ENCODE data around the gene SPIRE1.

Gene SPIRE1

DNA sequence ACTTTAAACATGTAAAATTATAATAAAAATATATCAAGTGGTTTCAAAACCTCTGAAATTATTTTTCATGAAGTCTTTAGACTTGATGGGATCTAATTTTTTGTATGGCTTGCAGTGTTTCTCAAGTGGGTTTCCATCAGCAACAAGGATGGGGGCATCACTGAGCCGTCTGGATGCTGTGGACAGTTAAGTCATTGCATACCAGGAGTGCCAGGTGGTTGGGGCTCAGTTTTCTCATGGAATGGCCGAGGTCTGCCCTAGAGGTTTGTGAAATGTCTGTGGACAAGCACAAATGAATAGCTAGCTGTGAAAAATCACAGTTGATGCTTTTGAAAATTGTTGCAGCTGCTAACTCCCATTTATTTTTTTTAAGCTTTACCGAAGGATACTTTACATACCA lies 248.4 kb downstream of the SPIRE1 start:
- no peak for DNase-seq

DNA sequence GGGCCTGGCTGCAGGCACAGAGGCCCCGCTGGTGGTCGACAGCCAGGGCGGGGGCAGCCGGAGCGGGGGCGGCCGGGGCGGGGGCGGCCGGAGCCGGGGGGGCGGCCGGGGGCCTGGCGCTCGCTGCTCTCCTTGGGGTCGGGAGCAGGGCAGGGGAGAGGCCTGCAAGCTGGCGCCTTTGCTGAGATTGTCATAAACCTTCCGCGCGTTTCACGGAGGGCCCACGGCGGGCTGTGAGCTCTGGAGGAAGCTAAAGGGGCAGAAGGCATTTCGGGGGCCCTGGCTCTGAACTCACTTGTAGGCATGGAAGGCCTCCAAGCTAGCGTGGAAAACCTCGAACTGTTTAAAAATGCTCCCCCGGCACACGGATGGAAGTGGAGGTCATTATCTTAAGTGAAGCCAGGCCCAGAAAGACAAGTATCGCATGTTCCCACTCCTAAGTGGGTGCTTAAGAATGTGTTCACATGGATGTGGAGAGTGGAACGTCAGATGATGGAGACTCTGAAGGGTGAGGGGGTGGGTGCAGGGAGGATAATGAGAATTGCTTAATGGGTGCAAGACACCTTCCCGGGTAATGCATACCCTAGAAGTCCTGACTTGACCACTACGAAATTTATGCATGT lies 249.5 kb downstream of the SPIRE1 start:
- DNase-seq = no peak

DNA sequence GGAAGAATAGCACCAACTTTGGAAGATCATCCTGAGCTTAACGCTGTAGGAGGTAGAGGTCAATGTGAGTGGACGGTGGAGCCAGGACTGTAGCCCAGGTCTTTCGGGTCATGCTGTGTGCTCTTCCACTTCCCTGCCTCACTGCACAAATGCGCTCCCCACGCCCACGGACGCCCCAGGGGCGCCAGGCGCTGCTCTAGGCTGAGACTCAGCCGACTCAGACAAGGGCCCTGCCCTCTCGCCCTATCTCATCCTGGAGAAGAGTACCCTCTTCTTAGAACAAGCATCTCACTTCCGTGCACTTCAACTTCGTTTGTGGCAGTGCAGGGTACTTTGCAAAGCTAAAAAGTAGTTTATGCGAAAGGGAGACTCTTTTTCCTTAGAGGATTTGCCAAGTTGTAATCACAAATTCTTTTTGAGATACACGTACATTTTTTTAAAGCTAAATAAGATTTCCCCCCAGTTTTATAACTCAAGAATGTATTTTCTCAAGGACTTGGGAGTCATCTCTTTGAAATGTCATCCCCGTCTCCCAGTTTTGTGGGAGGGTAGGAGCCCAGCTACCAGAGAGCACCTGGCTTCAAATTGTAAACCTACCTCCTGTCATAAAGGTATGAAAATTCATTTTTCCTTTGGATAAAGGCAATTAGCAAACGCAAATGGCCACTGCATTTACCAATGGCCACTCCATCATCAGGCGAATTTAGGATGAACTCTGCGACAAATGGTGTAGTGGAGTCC lies 251.4 kb downstream of the SPIRE1 start:
- no peak for DNase-seq

DNA sequence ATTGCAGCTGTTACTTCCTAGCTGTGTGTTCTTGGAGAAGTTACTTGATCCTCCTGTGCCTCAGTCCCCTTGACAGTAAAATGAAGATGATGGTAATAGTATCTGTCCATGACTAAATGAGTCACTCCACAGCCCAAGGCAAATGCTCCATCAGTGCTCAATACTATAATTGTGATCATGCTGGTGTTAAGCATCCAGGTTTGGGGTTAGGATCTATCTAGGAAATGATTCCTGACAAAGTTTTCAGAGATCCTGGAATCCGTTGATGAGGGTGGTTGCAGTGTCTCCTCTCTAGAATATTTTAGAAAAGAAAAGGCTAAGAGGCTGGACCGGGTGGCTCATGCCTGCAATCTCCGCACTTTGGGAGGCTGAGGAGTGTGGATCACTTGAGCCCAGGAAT lies 252.8 kb downstream of the SPIRE1 start:
- DNase-seq = no peak

DNA sequence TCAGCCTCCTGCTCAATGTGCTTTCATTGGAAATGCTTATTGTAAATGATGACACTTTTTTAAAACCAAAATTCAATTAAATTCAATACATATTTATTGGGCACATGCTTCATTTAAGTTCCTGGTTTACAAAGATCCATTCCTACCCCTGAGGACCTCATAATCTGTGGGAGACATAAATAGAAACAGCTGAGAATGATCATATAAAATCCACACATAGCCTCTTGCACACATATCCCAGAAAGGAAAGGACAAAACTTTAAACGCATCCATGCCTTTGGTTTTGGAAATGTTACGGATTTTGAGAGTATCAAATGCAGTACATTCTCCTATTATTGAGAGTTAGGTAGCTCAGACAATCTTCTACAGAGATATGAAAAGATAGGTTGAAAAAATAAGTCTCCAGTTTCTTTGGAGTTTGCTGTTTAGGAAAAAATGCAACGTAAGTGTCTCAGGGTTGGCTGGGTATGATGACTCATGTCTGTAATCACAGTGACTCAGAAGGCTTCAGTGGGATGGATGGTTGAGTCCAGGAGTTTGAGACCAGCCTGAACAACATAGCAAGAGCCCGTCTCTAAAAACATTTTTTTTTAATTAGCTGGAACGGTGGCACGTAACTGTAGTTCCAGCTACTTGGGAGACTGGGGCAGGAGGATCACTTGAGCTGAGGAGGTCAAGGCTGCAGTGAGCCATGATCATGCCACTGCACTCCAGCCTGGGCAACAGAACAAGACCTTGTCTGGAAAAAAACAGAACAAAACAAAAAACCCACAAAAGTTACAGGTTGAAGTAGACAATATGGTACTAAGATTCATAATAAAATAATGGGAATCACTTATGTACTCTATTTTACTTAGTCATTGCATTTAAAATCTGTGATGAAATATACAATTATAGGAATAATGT lies 254.1 kb downstream of the SPIRE1 start:
- DNase-seq = peak; percentile 16

DNA sequence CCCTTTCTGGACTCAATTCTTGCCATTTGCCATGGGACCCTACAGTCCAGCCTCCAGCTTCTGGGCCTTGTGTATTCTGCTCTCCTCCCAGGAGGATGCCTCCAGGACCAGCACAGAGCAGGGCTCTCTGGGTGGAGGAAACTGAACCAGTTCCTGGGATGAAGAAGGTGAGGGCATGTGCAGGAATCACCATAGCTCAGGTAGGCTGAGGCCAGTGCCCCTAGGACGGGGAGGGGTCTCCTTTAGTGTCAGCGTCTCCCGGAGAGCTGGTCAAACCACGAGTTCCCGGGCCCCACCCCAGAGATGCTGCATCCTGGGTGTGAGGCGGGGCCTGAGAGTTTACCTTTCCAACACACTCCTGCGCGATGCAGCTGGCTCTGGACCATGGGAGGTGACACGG lies 256.0 kb downstream of the SPIRE1 start:
- DNase-seq = no peak

DNA sequence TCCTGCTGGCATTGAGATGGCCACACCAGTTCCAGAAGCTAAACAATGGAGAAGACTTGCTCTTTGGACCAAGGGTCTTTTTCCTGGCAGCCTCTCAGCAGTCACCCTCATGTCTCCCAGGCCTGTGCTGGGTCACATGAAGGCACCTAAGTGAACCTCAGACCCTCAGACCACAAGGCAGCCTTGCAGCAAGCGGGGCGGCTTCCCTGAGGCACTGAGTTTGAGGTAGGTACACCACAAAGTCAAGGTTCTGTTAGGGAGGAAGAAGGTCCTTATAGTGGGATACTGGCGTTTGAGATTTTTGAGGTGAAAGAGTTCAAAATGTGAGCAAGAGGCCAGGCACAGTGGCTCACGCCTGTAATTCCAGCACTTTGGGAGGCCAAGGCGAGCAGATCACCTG lies 258.7 kb downstream of the SPIRE1 start:
- DNase-seq = no peak

DNA sequence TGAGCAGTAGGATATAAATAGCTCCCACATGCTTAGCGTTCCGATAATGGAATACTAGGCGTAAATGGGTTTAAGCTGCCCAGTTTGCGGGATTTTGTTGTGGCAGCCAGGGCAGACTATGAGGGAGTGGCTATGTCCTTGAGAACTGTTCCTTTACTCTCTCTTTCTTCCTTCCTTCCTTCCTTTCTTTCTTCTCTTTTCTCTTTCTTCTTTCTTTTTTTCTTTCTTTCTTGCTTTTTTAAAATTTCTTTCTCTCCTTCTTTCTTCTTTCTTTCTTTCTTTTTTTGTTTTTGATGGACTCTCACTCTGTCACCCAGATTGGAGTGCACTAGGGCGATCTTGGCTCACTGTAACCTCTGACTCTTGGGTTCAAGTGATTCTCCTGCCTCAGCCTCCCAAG lies 259.3 kb downstream of the SPIRE1 start:
- DNase-seq = no peak

DNA sequence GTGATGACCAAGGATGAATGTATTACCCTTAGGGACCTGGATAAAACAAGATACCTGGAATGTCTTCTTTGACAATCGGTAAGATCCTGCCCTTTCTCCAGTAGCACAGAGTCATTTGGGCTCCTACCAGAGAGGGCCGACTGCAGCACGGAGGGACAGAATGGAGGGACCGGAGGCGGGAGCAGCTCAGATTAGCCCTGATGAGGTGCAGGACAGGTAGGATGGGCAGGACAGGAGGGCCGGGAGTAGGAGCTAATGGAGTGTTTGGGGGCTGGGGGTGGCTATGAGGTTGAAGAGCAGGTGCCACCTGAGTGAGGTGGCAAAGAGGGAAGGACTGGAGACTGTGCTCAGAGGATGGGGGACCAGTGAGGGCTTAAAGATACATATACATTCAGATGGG lies 260.1 kb downstream of the SPIRE1 start:
- DNase-seq = no peak

DNA sequence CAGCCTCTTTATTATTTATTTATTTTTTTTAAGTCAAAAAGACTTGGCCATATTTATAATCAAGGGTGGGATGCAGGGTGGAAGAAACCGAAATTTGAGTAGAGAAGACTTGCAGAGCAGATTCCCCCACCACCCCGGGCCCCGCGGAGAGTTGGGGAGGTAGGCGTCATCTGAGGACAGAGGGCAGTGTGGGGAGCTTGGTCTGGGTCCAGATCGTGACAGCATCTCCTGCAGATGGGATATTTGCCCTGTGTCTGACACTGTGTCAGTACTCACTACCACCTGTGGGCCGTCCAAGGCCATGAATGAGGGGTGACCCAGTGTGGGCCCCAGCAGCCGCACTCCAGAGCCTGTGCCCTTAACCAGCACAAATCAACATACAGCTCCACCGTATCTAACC lies 260.7 kb downstream of the SPIRE1 start:
- no peak for DNase-seq
